Measurements from ENCODE around the gene RERE.
A peak's percentile ranks its signal among the peaks of the same experiment; 100 is the strongest.

The RERE gene

GRCh38 chr1:8497210-8497819 lies 320.1 kb downstream of the RERE start:
- no peak for DNase-seq

DNA sequence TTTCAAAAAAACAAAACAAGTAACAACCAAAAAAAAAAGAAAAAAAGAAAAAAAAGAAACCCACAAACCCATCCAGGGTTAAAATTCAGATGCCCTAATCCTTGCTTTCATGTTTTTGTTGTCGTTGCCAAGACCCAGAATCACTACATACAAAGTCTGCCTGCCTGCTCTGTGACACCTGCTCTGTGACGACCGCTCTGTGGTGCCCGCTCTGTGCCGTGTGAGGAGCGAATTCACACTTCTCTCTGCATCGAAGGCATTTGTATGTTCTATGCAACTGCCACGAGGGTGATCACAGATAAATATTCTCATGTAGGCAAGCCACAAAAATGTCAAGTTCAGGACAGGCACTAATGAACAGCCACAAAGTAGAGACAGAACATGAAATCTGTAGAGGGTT lies 321.0 kb downstream of the RERE start:
- DNase-seq, result no peak

GRCh38 chr1:8495928-8496401 lies 321.5 kb downstream of the RERE start:
- no peak for DNase-seq

DNA sequence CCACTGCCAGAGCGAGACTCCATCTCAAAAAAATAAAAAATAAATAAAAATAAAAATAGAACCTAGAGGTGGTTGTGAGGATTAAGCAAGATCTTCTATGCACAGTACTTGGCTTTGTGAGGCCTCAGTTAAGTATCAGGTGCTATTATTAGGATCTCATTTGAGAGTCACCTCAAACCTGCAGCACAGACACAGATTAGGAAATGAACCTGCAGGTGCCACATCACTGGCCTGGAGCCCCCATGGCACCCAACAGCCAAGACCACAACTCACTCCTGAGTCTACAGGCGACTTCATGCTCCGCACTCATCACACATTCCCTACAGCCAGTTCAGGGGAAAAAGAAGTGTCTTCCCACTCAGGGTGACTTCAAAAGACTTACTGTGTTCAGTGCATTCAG lies 322.8 kb downstream of the RERE start:
- no peak for DNase-seq

GRCh38 chr1:8493916-8494540 lies 323.4 kb downstream of the RERE start:
- no peak for DNase-seq

- no peak for DNase-seq
Observed at GRCh38 chr1:8487249-8487648, 330.2 kb downstream of the RERE start.

DNA sequence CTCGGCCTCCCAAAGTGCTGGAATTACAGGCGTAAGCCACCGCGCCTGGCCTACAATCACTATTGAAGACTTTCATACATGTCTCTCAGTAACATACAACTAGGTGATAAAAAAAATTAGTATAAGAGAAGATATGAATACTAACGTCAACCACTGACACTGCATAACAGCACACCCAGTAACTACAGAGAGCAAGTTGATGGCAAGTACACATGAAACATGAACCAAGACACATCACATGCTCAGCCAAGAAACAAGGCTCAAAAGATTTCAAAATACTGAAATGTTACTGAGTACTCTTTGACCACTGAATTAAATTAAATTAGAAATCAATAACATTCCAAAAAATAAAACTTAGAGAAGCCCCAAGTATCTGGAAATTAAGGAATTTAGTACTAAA lies 331.4 kb downstream of the RERE start:
- no peak for DNase-seq

DNA sequence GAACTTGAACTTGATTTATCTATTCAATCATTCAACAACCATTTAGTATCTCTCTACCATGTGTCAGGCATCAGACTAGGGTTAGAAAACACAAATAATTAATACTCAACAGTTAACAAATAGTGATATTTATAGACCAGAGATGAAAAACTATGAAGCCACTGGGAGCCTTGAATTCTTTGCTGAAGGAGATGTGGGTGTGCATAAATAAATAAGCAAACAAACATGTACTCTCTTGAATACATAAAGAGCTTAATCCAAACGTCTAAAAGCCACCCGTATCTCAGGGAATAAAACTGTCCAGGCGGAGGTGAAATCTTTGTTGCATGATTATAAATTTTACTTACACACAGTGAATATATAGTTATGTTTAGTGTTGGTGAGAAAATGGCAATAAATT lies 333.9 kb downstream of the RERE start:
- no peak for DNase-seq

- DNase-seq, result no peak
Observed at GRCh38 chr1:8482979-8483381, 334.5 kb downstream of the RERE start.

- DNase-seq, result no peak
Observed at GRCh38 chr1:8481650-8482380, 335.6 kb downstream of the RERE start.

- DNase-seq, result no peak
Observed at GRCh38 chr1:8478566-8478965, 338.9 kb downstream of the RERE start.

DNA sequence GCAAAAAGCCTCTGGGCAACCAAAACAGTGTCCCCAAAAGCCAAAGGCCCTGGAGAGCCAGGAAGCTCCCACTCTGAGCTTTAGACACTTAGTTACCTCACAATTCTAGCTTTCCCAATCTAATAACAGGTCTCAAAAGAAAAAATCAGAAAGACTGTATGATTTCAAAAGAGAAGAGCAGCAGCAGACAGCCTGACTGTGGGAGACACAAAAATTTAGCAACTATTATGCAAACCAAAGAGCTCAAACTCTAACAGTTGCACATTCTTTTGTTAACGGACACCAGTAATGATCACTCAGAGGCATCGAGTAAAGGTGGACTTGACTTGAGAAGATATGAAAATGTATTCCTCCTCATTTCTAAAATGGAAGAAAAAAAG lies 339.5 kb downstream of the RERE start:
- DNase-seq, result no peak

DNA sequence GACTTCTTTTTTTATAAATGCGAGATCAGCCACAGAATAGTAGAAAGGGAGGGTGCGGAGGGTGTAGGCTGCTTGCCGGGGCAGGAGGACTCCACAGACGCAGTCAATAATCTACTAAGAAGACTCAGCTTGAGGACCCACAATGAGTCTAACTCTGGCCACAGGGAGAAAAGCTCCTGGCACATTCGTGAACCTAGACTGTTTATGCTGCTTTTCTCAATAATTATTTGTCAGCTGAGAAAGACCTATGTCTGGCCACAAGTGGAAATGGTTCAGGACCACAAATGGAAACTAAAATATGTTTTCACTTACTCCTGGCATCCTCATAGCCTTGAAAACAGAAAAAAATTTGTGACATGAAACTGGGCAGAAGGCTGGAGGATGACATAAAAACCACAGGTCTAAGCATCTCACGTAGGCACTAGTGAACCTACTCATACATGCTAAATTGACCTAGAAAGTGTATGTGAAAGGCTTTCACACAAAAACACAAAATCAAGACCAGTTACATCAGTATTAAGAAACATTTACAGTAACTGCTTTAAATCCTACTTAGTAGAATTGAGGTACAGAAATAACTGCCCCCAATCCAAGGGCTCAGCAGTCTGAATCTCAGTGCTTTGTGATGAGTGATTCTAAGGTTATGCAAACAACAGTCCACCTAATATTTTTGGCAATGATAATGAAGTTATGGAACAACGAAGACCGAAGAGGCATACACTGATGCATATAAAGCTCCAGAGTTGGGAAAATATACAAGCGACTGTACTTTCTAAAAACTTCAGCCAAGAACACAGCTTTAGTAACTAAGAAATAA lies 340.1 kb downstream of the RERE start:
- no peak for DNase-seq

DNA sequence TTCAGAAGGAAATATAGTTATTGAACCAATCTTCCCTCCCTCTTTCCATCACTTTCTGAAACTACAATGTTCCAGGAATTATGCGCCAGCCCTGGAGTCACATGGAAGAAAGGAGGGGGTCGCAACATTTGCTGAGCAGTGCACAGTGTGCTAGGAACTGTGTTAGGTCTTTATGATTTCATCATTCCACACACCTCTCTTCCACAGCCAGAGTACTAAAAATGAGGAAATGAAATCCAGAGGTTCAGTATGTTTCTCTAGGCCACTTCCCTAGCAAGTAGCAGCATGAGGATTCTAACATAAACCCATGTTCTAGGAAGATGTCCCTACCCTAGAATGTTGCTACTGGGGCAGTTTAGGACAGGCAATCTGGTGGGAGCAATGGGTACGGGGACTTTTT lies 341.4 kb downstream of the RERE start:
- DNase-seq, result no peak

- no peak for DNase-seq
Observed at GRCh38 chr1:8474369-8474768, 343.1 kb downstream of the RERE start.

DNA sequence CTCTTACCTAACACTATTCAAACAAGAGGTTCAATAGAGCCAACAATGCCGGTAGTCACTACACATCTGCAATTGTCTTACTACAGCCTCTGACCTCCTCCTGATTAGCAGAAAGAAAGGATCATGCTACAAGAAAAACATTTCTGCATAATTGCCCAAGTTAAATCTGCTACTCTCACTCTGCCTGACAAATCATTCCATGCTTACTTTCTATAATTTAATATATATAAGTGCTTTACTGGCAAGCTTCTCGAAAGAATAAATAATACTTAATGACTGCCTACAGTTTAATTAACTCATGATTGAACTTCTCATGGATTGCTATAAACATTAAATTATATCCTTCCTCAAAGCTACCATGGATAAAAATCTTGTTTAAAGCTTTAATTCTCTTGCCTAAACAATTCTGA lies 343.5 kb downstream of the RERE start:
- no peak for DNase-seq

DNA sequence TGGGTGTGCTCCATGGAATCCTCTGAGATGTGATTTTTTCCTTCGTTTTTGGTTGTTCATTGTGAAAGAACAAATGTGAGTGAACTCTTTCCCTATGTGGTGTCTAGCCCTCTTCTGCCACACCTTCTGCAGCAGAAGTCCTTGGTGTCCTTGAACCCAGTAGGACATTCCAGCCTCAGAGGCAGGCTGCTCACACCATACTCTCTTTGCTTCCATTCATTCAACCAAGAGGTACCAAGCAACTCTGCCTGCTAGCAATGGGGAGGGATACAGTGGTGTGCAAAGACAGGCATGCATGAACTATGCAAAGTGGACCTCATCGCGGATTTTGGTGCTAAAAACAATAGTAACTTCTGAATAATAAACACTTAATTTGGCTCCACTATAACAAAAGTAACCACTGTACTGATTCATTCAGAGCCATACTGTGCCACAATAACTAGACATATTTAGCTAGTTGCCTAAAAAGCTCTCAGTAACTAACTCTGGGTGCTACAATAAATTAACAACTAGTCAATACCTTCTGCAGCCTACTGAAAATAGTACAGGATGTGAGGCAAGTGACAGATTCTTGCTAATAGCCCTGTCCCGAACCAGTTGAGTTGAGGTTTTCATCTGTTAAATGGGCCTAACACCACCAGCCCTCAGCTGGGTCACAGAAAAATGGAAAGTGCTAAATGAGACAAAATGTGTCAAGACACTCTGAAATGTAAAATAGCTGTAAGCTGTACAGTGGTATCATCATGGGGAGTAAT lies 344.1 kb downstream of the RERE start:
- DNase-seq, result no peak

DNA sequence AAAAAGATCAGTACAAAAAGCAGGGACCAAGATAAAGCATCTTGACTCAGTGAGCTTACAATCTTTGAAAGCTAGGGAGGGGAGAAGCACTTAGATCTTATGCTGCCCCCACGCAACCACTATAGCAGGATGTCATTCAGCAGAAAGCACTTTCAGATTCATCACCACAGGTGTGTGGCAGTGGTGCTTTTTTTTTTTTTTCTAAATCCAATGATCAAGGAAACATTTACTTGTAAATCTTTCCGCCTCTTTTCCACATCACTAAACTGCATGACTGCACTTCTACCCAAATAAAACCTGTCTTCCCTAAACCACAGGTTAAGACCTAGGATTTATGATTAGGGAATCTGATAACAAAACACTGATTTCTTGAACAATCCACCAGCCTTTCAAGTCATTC lies 344.8 kb downstream of the RERE start:
- DNase-seq, result peak; percentile 9

- no peak for DNase-seq
Observed at GRCh38 chr1:8471451-8471850, 346.0 kb downstream of the RERE start.

GRCh38 chr1:8468751-8469150 lies 348.7 kb downstream of the RERE start:
- DNase-seq, result no peak

DNA sequence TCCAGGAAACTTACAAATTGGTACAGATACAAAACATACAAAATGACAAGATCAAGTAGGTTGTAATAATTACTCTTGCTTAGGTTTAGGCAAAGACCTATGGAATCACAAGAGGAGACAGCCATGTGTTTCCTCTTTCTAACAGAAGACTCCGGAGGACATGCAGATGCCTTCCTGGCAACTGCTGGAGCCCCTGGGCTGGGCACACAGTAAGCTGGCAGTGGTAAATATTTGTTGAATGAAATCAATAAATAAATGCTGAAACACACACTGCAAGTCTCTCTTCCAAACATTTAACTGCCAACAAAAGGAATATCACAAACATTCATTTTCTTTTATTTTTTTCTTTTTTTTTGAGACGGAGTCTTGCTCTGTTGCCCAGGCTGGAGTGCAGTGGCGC lies 350.1 kb downstream of the RERE start:
- DNase-seq, result no peak

DNA sequence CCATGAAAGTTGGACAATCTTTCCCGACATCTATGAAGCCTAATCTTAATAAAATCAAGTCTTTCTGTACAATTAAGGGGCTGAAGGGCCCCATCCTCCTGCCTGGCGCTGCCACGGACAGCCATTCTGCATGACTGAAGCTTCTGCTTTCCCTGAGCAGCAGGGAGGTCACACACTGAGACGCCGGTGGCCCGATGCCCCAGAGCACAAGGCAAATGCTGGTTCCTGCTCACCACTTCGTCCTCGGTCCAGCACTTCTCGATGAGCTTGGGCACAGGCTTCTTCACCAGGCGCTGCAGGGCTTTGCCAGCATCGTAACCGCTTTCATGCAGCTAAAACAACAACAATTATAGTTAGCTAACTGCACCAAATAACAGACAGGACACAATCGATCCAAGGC lies 351.7 kb downstream of the RERE start:
- no peak for DNase-seq

- DNase-seq, result no peak
Observed at GRCh38 chr1:8465013-8465412, 352.4 kb downstream of the RERE start.
